ENCODE data around the gene ATP11A. TPM values are rescaled to one million over a fixed set of nuclear protein-coding genes. Genes with fewer than 3 reads are reported as not detected.

ATP11A gene
- total RNA-seq, 1 donor from 2014 or later: 211 TPM

DNA sequence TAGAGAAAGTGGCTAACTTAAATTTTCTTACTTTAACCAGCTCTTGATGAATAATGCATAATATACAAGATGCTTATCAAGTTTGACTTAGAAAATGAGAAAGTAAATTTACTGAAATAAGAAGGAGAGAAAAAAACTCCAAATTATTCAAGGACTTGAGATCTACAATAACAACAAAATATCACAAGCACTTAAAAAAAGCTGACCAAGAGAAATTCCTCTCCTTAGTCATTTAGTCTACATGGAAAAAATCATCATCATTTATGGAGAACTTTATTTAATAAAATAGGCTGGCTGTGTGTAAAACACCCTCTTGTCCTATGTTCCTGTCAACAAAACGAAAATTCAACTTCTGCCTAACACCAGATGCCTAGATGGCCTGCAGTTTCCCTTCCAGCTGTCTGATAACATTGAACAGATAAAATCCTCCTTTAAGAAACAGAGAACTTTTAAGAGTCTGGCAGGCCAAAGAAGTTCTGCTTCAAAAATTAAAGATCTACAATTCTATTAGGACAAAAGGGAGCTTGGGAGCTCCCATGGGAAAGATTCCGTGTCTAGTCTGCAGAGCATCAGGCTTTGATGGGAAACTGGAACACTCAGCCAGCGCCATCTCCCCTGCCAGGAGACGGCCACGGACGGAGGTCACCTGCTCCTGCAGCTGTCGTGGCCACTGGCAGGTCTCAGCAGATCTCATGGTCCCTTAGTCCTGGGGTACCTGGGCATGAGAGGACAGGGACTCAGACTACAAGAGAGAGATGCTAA, 37.9 kb upstream of the ATP11A start:
- Mint-ChIP-seq H3K4me1 (ENCODE audit: unreplicated experiment) (peaks cover 11% of the 10 kb centered on the region), H3K36me3 (ENCODE audit: low read depth, unreplicated experiment) (no peaks in the 10 kb centered on the region), H3K4me3 (ENCODE audit: unreplicated experiment) (no peak overlapping the region), H3K9me3 (ENCODE audit: unreplicated experiment) (no peaks in the 10 kb centered on the region), H3K27me3 (ENCODE audit: unreplicated experiment) (peaks cover 2% of the 10 kb centered on the region), H3K27ac (ENCODE audit: unreplicated experiment) (no peak overlapping the region)
- DNase-seq (ENCODE audit: low spot score): no peak
- TF ChIP-seq, protein P1, sequence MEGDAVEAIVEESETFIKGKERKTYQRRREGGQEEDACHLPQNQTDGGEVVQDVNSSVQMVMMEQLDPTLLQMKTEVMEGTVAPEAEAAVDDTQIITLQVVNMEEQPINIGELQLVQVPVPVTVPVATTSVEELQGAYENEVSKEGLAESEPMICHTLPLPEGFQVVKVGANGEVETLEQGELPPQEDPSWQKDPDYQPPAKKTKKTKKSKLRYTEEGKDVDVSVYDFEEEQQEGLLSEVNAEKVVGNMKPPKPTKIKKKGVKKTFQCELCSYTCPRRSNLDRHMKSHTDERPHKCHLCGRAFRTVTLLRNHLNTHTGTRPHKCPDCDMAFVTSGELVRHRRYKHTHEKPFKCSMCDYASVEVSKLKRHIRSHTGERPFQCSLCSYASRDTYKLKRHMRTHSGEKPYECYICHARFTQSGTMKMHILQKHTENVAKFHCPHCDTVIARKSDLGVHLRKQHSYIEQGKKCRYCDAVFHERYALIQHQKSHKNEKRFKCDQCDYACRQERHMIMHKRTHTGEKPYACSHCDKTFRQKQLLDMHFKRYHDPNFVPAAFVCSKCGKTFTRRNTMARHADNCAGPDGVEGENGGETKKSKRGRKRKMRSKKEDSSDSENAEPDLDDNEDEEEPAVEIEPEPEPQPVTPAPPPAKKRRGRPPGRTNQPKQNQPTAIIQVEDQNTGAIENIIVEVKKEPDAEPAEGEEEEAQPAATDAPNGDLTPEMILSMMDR (IDR thresholded peaks at IDR 0.05; ENCODE audit: unreplicated experiment): no peak

DNA sequence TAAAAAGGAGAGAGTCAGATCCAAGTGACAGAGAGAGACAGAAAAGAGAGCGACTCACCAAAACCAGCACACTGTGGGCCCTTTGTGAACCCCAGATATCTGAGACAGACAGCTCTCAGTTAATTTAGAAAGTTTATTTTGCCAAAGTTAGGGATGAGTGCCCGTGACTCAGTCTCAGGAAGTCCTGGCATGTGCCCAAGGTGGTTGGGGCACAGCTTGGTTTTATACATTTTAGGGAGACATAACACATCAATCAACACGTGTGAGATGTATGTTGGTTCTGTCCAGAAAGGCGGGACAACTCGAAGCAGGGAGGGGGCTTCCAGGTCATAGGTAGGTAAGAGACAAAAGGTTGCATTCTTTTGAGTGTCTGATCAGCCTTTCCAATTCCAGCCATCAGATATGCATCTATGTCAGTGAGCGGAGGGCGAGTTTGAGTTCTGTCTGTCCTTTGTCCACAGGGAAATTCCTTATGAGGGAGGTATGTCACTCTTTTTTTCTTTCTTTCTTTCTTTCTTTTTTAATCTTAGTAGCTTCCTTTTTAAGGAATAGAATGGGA, 37.2 kb upstream of the ATP11A start:
- H3K27me3 Mint-ChIP-seq (ENCODE audit: unreplicated experiment): peaks cover 2% of the 10 kb centered on the region
- no peak overlapping the region for H3K4me3 Mint-ChIP-seq (ENCODE audit: unreplicated experiment)
- no peaks in the 10 kb centered on the region for H3K9me3 Mint-ChIP-seq (ENCODE audit: unreplicated experiment)
- no peaks in the 10 kb centered on the region for H3K36me3 Mint-ChIP-seq (ENCODE audit: low read depth, unreplicated experiment)
- TF ChIP-seq, protein P1 (IDR thresholded peaks at IDR 0.05; ENCODE audit: unreplicated experiment): no peak
- no peak for DNase-seq (ENCODE audit: low spot score)
- no peak overlapping the region for H3K27ac Mint-ChIP-seq (ENCODE audit: unreplicated experiment)
- H3K4me1 Mint-ChIP-seq (ENCODE audit: unreplicated experiment): peaks cover 11% of the 10 kb centered on the region

DNA sequence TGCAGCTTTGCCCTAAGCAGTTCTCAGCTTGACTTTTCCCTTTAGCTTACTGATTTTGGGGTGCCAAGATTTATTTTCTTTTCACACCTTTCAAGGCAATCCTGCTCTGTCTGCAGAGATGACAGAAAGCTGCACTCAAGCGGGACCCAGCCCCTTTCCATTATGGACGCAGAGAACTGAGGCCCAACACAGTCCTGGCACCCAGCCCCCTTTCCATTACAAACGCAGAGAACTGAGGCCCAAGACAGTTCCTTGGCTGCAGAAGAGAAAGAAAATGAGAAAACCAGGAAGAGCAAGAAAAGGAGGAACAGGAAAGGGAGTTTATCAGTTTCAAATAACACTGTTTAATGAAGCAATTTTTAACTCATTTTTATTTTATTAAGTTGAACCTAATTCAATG, 36.8 kb upstream of the ATP11A start:
- Mint-ChIP-seq H3K36me3 (ENCODE audit: low read depth, unreplicated experiment) (no peaks in the 10 kb centered on the region), H3K9me3 (ENCODE audit: unreplicated experiment) (no peaks in the 10 kb centered on the region), H3K4me1 (ENCODE audit: unreplicated experiment) (peaks cover 8% of the 10 kb centered on the region), H3K27me3 (ENCODE audit: unreplicated experiment) (peaks cover 2% of the 10 kb centered on the region), H3K27ac (ENCODE audit: unreplicated experiment) (no peak overlapping the region), H3K4me3 (ENCODE audit: unreplicated experiment) (no peak overlapping the region)
- DNase-seq (ENCODE audit: low spot score): no peak
- TF ChIP-seq, protein P1 (IDR thresholded peaks at IDR 0.05; ENCODE audit: unreplicated experiment): no peak

- DNase-seq (ENCODE audit: low spot score): no peak
- Mint-ChIP-seq H3K27ac (ENCODE audit: unreplicated experiment) (no peak overlapping the region), H3K27me3 (ENCODE audit: unreplicated experiment) (no peaks in the 10 kb centered on the region), H3K36me3 (ENCODE audit: low read depth, unreplicated experiment) (no peaks in the 10 kb centered on the region), H3K4me1 (ENCODE audit: unreplicated experiment) (peaks cover 15% of the 10 kb centered on the region), H3K9me3 (ENCODE audit: unreplicated experiment) (no peaks in the 10 kb centered on the region), H3K4me3 (ENCODE audit: unreplicated experiment) (no peak overlapping the region)
- TF ChIP-seq, protein P1 (IDR thresholded peaks at IDR 0.05; ENCODE audit: unreplicated experiment): no peak
These were observed 33.9 kb upstream of the ATP11A start for GRCh38 chr13:112655913-112656312.

DNA sequence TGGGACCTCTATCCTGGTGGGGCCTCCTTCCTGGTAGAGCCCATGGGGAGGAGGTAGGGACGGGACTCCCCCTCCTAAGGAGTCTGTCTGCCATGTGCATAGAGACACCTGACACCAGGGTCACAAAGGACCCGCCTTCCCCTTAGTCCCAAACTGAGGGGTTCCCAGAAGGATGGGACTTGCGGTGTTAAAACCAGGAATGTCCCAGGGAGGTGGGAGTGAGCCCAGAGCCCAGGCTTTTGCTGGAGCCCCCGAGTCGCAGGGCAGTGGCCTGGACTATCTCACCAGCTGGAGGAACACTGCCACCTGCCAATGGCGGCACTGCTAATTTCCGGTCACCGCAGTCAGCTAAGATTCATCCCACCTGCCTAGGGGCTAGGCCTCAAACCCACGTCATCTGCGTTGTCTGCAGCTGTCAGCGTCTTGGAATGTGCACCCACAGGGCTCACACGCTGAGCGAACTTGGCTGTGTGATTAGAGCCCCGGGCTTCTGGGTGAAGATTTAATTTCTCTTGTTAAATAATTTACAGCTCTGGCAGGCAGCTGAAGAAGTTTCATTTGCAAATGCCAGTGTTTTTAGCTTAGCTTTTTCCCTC, 31.9 kb upstream of the ATP11A start:
- H3K27me3 Mint-ChIP-seq (ENCODE audit: unreplicated experiment): no peaks in the 10 kb centered on the region
- no peaks in the 10 kb centered on the region for H3K9me3 Mint-ChIP-seq (ENCODE audit: unreplicated experiment)
- no peak overlapping the region for H3K27ac Mint-ChIP-seq (ENCODE audit: unreplicated experiment)
- H3K4me3 Mint-ChIP-seq (ENCODE audit: unreplicated experiment): no peak overlapping the region
- TF ChIP-seq, protein P1 (IDR thresholded peaks at IDR 0.05; ENCODE audit: unreplicated experiment): no peak
- no peak for DNase-seq (ENCODE audit: low spot score)
- H3K36me3 Mint-ChIP-seq (ENCODE audit: low read depth, unreplicated experiment): no peaks in the 10 kb centered on the region
- peaks cover 12% of the 10 kb centered on the region for H3K4me1 Mint-ChIP-seq (ENCODE audit: unreplicated experiment)

Measured in endothelial cell (in vitro differentiated cells).